Natural killer cell (primary cell): ENCODE measurements around the gene AGBL4. TPM values are rescaled to one million over a fixed set of nuclear protein-coding genes. Genes with fewer than 3 reads are reported as not detected.

Experiments
- ATAC-seq, 3 donors: fragments of 150-1000 bp in 2 of 3; fragments of 200-7000 bp in 1 of 3; cut with Tn5 transposase; 1 replicate in 1 of 3; 2 replicates in 2 of 3; pipeline ENCODE4 v1.10.0; 2021; ENCODE audit warnings: mild to moderate bottlenecking in 2 of 3, moderate library complexity in 2 of 3
- DNase-seq, 2 donors: peaks; one replicate each; pipeline versions ENCODE4 v3.0.0 to v3.0.0-alpha.2; 2013 to 2021; ENCODE audit warnings: mixed read lengths in 1 of 2
- H3K27ac ChIP-seq: one replicate; pipeline ENCODE4 v1.5.1; 2013; ENCODE audit warnings: mild to moderate bottlenecking, low read length
- H3K27me3 ChIP-seq: one replicate; pipeline ENCODE4 v1.6.1; 2013; ENCODE audit warnings: low read length; ENCODE audit not compliant: control insufficient read depth, insufficient read depth
- H3K36me3 ChIP-seq: one replicate; pipeline ENCODE4 v1.6.1; 2013; ENCODE audit warnings: low read length; ENCODE audit not compliant: control insufficient read depth, insufficient read depth
- H3K4me1 ChIP-seq: one replicate; pipeline ENCODE4 v1.6.1; 2013; ENCODE audit warnings: low read length; ENCODE audit not compliant: control insufficient read depth, insufficient read depth
- H3K4me3 ChIP-seq: one replicate; pipeline ENCODE4 v1.5.1; 2013; ENCODE audit warnings: low read length
- H3K9me3 ChIP-seq: one replicate; pipeline ENCODE4 v1.6.1; 2013; ENCODE audit warnings: low read length; ENCODE audit not compliant: control insufficient read depth, insufficient read depth
- H3K27ac Mint-ChIP-seq, 2 donors: one replicate each; pipeline ENCODE4 v1.8.0; 2022; ENCODE audit warnings: mild to moderate bottlenecking in 2 of 2, mixed read lengths in 2 of 2, moderate library complexity in 1 of 2
- H3K27me3 Mint-ChIP-seq, 2 donors: one replicate each; pipeline ENCODE4 v1.8.0; 2022; ENCODE audit warnings: low read depth in 2 of 2, mixed read lengths in 2 of 2
- H3K36me3 Mint-ChIP-seq: one replicate; pipeline ENCODE4 v1.8.0; 2022; ENCODE audit warnings: mixed read lengths
- H3K4me1 Mint-ChIP-seq, 2 donors: one replicate each; pipeline ENCODE4 v1.8.0; 2022; ENCODE audit warnings: mixed read lengths in 2 of 2
- H3K4me3 Mint-ChIP-seq: one replicate; pipeline ENCODE4 v1.8.0; 2022; ENCODE audit warnings: mild to moderate bottlenecking, moderate library complexity, mixed read lengths
- H3K9me3 Mint-ChIP-seq, 2 donors: one replicate each; pipeline ENCODE4 v1.8.0; 2022; ENCODE audit warnings: mixed read lengths in 2 of 2
- WGBS: methylation state at CpG from one replicate; pipeline ENCODE4 v1.1.7; 2013; ENCODE audit warnings: missing lambda C conversion rate; ENCODE audit not compliant: insufficient coverage; 5-methylcytosine and 5-hydroxymethylcytosine counted together
- intact Hi-C: fragments of 100-400 bp; cut with micrococcal nuclease; formaldehyde crosslinking; loops from one replicate; pipeline ENCODE4 v1.14.2; 2022
- total RNA-seq, 4 donors: library from RNA; stranded (reverse); fragments of 120-200 nt in 1 of 4; gene quantifications; one replicate each; pipeline versions ENCODE4 v1.2.3 to v1.2.4, GENCODE V29; 2013 to 2022
- TF ChIP-seq, protein P1 (sequence below): fragments of 200-600 bp; IDR thresholded peaks from one replicate; pipeline ENCODE4 v1.8.0; 2022; ENCODE audit warnings: antibody characterized with exemption

Gene AGBL4
- total RNA-seq, 3 donors from 2014 or later (not counting 1 experiment from before 2014, with no cell fraction given), result not detected

- Histone ChIP-seq H3K27me3 (no peaks in the 10 kb centered on the region), H3K4me3 (no peak overlapping the region), H3K9me3 (no peaks in the 10 kb centered on the region), H3K27ac (no peak overlapping the region), H3K36me3 (no peaks in the 10 kb centered on the region), H3K4me1 (no peaks in the 10 kb centered on the region)
- DNase-seq (peak in 1 of 2 donors; percentile 44), ATAC-seq (peak in 1 of 3 donors; percentile 52)
- intact Hi-C loops, result no loop called here
- H3K36me3 Mint-ChIP-seq, result no peaks in the 10 kb centered on the region
- H3K4me3 Mint-ChIP-seq, result no peak overlapping the region
- H3K9me3 Mint-ChIP-seq, result no peaks in the 10 kb centered on the region
- no peak overlapping the region for H3K27ac Mint-ChIP-seq
- no peaks in the 10 kb centered on the region for H3K4me1 Mint-ChIP-seq
- H3K27me3 Mint-ChIP-seq, result no peaks in the 10 kb centered on the region
- TF ChIP-seq, protein P1, sequence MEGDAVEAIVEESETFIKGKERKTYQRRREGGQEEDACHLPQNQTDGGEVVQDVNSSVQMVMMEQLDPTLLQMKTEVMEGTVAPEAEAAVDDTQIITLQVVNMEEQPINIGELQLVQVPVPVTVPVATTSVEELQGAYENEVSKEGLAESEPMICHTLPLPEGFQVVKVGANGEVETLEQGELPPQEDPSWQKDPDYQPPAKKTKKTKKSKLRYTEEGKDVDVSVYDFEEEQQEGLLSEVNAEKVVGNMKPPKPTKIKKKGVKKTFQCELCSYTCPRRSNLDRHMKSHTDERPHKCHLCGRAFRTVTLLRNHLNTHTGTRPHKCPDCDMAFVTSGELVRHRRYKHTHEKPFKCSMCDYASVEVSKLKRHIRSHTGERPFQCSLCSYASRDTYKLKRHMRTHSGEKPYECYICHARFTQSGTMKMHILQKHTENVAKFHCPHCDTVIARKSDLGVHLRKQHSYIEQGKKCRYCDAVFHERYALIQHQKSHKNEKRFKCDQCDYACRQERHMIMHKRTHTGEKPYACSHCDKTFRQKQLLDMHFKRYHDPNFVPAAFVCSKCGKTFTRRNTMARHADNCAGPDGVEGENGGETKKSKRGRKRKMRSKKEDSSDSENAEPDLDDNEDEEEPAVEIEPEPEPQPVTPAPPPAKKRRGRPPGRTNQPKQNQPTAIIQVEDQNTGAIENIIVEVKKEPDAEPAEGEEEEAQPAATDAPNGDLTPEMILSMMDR, result peak; percentile 31
- WGBS, result 55% methylated on average over 22 of the region's 22 CpGs
These were observed 1346.2 kb downstream of the AGBL4 start for GRCh38 chr1:48677306-48678287.

GRCh38 chr1:48676822-48677221, 1346.9 kb downstream of the AGBL4 start:
- Histone ChIP-seq H3K9me3 (no peaks in the 10 kb centered on the region), H3K4me3 (no peak overlapping the region), H3K27me3 (no peaks in the 10 kb centered on the region), H3K36me3 (no peaks in the 10 kb centered on the region), H3K27ac (no peak overlapping the region), H3K4me1 (no peaks in the 10 kb centered on the region)
- Mint-ChIP-seq H3K4me1 (no peaks in the 10 kb centered on the region), H3K27ac (no peak overlapping the region), H3K27me3 (no peaks in the 10 kb centered on the region), H3K36me3 (no peaks in the 10 kb centered on the region), H3K4me3 (no peak overlapping the region), H3K9me3 (no peaks in the 10 kb centered on the region)
- WGBS, result 59% methylated on average over 2 of the region's 2 CpGs
- intact Hi-C loops, result no loop called here
- DNase-seq (no peak), ATAC-seq (no peak)
- TF ChIP-seq, protein P1, result no peak

DNA sequence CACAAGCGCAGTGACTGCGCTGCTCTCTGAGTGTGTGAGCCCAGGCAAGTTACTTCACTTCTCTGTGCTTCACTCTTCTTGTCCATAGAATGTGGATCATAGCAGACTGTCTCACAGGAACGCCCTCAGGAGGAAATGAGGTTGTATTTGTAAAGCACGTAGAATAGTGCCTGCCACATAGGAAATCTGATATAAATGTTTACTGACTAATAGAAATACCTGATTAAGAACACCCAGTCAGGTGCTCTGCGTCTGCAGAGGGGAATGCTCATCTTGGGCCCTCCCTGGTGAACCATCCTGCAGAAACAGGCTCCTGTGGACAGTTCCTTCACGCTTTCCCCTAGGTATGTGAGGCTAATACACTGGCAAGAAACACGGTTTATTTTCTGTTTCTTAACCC, 1347.4 kb downstream of the AGBL4 start:
- Mint-ChIP-seq H3K36me3 (no peaks in the 10 kb centered on the region), H3K27ac (no peak overlapping the region), H3K9me3 (no peaks in the 10 kb centered on the region), H3K4me3 (no peak overlapping the region), H3K27me3 (no peaks in the 10 kb centered on the region), H3K4me1 (no peaks in the 10 kb centered on the region)
- TF ChIP-seq, protein P1, result no peak
- DNase-seq (no peak), ATAC-seq (no peak)
- WGBS, result 89% methylated on average over 5 of the region's 7 CpGs
- Histone ChIP-seq H3K27ac (no peak overlapping the region), H3K27me3 (no peaks in the 10 kb centered on the region), H3K36me3 (no peaks in the 10 kb centered on the region), H3K4me3 (no peak overlapping the region), H3K4me1 (no peaks in the 10 kb centered on the region), H3K9me3 (no peaks in the 10 kb centered on the region)
- intact Hi-C loops, result no loop called here
